RWPE1 (cell line): ENCODE measurements around the gene ACTL6A.
"Not testable (repeated sequence)": the region's sequence is repeated elsewhere in the genome, so short reads cannot be mapped to it uniquely, and the experiment has no call there.

Source experiments
- CTCF ChIA-PET: fragments of 350-600 bp; sonication (Branson Sonifier 250); formaldehyde crosslinking; extraction: SDS; loops from one replicate; lab custom pipeline; 2021; lab: Yijun Ruan, JAX
- POLR2A ChIA-PET: fragments of 400-600 bp; formaldehyde crosslinking; extraction: SDS; loops from one replicate; lab custom pipeline; 2020; ENCODE audit warnings: antibody characterized with exemption; ENCODE audit not compliant: low non-redundant PET; lab: Yijun Ruan, JAX
- DNase-seq: peaks from one replicate; pipeline ENCODE4 v3.0.0; 2012; ENCODE audit warnings: low spot score
- H3K27ac ChIP-seq: fragments of 450-650 bp; 2 replicates; pipeline ENCODE4 v1.5.1; 2017
- CTCF ChIP-seq: fragments of 450-650 bp; conservative IDR thresholded peaks from 2 replicates; pipeline ENCODE4 v1.5.1; 2017; ENCODE audit warnings: low read depth, mild to moderate bottlenecking

Gene ACTL6A

GRCh38 chr3:179562591-179563270, at the start of gene ACTL6A:
Gene ACTL6A, plus strand, starts transcription at chr3:179562926. Its CDS starts 167 bp downstream, at chr3:179563093.
- peak within 1 kb of the TSS; percentile 93 for H3K27ac ChIP-seq

GRCh38 chr3:179513862-179514261, 48.9 kb upstream of the ACTL6A start:
- CTCF ChIA-PET, result no interaction called here

More at GRCh38 chr3:179562591-179563270, at the start of gene ACTL6A:
- CTCF ChIA-PET, result interaction anchor here (0.7 kb wide), 1 partner anchor 92 kb away, joined by 3 read pairs; no protein-coding TSS in a partner anchor
- no peak for TF ChIP-seq CTCF
- POLR2A ChIA-PET, result interaction anchor here (0.7 kb wide), 1 partner anchor 194 kb away, joined by 3 read pairs; no protein-coding TSS in a partner anchor
- DNase-seq, result peak; percentile 99

GRCh38 chr3:179516461-179517251, 46.1 kb upstream of the ACTL6A start:
- POLR2A ChIA-PET, H3K27ac ChIP-seq, DNase-seq: not testable (repeated sequence)
- CTCF ChIA-PET, result interaction anchor here (0.7 kb wide), 1 partner anchor 22 kb away, joined by 3 read pairs; no protein-coding TSS in a partner anchor

More at GRCh38 chr3:179513862-179514261, 48.9 kb upstream of the ACTL6A start:
- POLR2A ChIA-PET, result no interaction called here
- no peak for TF ChIP-seq CTCF
- no peak for DNase-seq
- H3K27ac ChIP-seq, result no peak overlapping the region

- POLR2A ChIA-PET, result no interaction called here
- no peak overlapping the region for H3K27ac ChIP-seq
- DNase-seq, result no peak
- CTCF ChIA-PET, result no interaction called here
- no peak for TF ChIP-seq CTCF
These were observed 36.2 kb upstream of the ACTL6A start for GRCh38 chr3:179526482-179526881.

GRCh38 chr3:179526989-179527391, 35.7 kb upstream of the ACTL6A start:
- H3K27ac ChIP-seq, result no peak overlapping the region
- CTCF ChIA-PET, result no interaction called here
- no peak for TF ChIP-seq CTCF
- DNase-seq, result no peak
- POLR2A ChIA-PET, result no interaction called here

- H3K27ac ChIP-seq, result no peak overlapping the region
- no peak for TF ChIP-seq CTCF
- POLR2A ChIA-PET, result no interaction called here
- DNase-seq, result no peak
- CTCF ChIA-PET, result no interaction called here
These were observed 34.0 kb upstream of the ACTL6A start for GRCh38 chr3:179528772-179529171.

GRCh38 chr3:179531576-179531975, 31.1 kb upstream of the ACTL6A start:
- TF ChIP-seq CTCF, result no peak
- DNase-seq, result no peak
- ChIA-PET CTCF (interaction anchor here (0.6 kb wide), 1 partner anchor 783 kb away, joined by 3 read pairs; no protein-coding TSS in a partner anchor), POLR2A (no interaction called here)
- no peak overlapping the region for H3K27ac ChIP-seq
